Astrocyte (in vitro differentiated cells and primary cell): Measurements from ENCODE around the gene KCNH3. TPM values are rescaled to one million over a fixed set of nuclear protein-coding genes. Genes with fewer than 3 reads are reported as not detected.
A peak's percentile ranks its signal among the peaks of the same experiment; 100 is the strongest.

Experiments used
- DNase-seq: peaks from one replicate; pipeline ENCODE4 v3.0.0-alpha.2; 2010; ENCODE audit warnings: low read depth
- FAIRE-seq: peaks from 2 replicates; lab custom pipeline; 2011; peaks lifted over from hg19 to GRCh38; lab: Jason Lieb, UNC
- H2AFZ ChIP-seq: 2 replicates; pipeline ENCODE4 v1.6.0; 2012; ENCODE audit warnings: low read depth, low read length, inconsistent platforms
- H3K27ac ChIP-seq: 2 replicates; pipeline ENCODE4 v1.5.1; 2011; ENCODE audit warnings: low read depth, low read length, inconsistent platforms
- H3K27me3 ChIP-seq: 2 replicates; pipeline ENCODE4 v1.6.0; 2011; ENCODE audit warnings: low read length, inconsistent platforms; ENCODE audit not compliant: insufficient read depth
- H3K36me3 ChIP-seq: 2 replicates; pipeline ENCODE4 v1.5.1; 2011; ENCODE audit warnings: low read length, inconsistent platforms; ENCODE audit not compliant: insufficient read depth
- H3K4me1 ChIP-seq: 2 replicates; pipeline ENCODE4 v1.5.1; 2011; ENCODE audit warnings: low read length, inconsistent platforms; ENCODE audit not compliant: insufficient read depth
- H3K4me2 ChIP-seq: 2 replicates; pipeline ENCODE4 v1.6.0; 2012; ENCODE audit warnings: low read length, inconsistent platforms
- H3K4me3 ChIP-seq: 2 replicates; pipeline ENCODE4 v1.5.1; 2011; ENCODE audit warnings: low read depth, mild to moderate bottlenecking, low read length, inconsistent platforms; ENCODE audit not compliant: insufficient read depth
- H3K79me2 ChIP-seq: 2 replicates; pipeline ENCODE4 v1.6.0; 2012; ENCODE audit warnings: mild to moderate bottlenecking, low read length, inconsistent platforms; ENCODE audit not compliant: insufficient read depth
- H3K9ac ChIP-seq: 2 replicates; pipeline ENCODE4 v1.6.0; 2012; ENCODE audit warnings: mild to moderate bottlenecking, low read length, inconsistent platforms
- H3K9me3 ChIP-seq: 2 replicates; pipeline ENCODE4 v1.5.1; 2012; ENCODE audit warnings: low read depth, mild to moderate bottlenecking, low read length, inconsistent platforms; ENCODE audit not compliant: insufficient read depth
- H4K20me1 ChIP-seq: 2 replicates; pipeline ENCODE4 v1.6.0; 2012; ENCODE audit warnings: low read length, inconsistent platforms; ENCODE audit not compliant: insufficient read depth
- H3K27ac Mint-ChIP-seq: one replicate; pipeline ENCODE4 v1.8.0; 2021; ENCODE audit warnings: mild to moderate bottlenecking, mixed read lengths; ENCODE audit not compliant: unreplicated experiment
- H3K27me3 Mint-ChIP-seq: one replicate; pipeline ENCODE4 v1.8.0; 2021; ENCODE audit warnings: low read depth, mixed read lengths; ENCODE audit not compliant: unreplicated experiment
- H3K36me3 Mint-ChIP-seq: one replicate; pipeline ENCODE4 v1.8.0; 2021; ENCODE audit warnings: low read depth, mixed read lengths; ENCODE audit not compliant: unreplicated experiment
- H3K4me1 Mint-ChIP-seq: one replicate; pipeline ENCODE4 v1.8.0; 2021; ENCODE audit warnings: low read depth, mixed read lengths; ENCODE audit not compliant: unreplicated experiment
- H3K4me3 Mint-ChIP-seq: one replicate; pipeline ENCODE4 v1.8.0; 2021; ENCODE audit warnings: mild to moderate bottlenecking, moderate library complexity, mixed read lengths; ENCODE audit not compliant: unreplicated experiment
- H3K9me3 Mint-ChIP-seq: one replicate; pipeline ENCODE4 v1.8.0; 2021; ENCODE audit warnings: mild to moderate bottlenecking, mixed read lengths; ENCODE audit not compliant: unreplicated experiment
- CTCF ChIP-seq: IDR thresholded peaks from 2 replicates; pipeline ENCODE4 v1.5.1; 2011; ENCODE audit warnings: low read depth, mild to moderate bottlenecking, inconsistent platforms, low read length, moderate library complexity; ENCODE audit not compliant: insufficient read depth
- EZH2 ChIP-seq: IDR thresholded peaks from 2 replicates; pipeline ENCODE4 v1.6.1; 2012; ENCODE audit warnings: mild to moderate bottlenecking, low read length, inconsistent platforms; ENCODE audit not compliant: insufficient read depth
- total RNA-seq: library from RNA; stranded (reverse); gene quantifications from 2 replicates; pipeline ENCODE4 v1.2.1, GENCODE V29; 2021

KCNH3 gene
- total RNA-seq, 1 donor from 2014 or later = not detected

GRCh38 chr12:49588721-49589516, 50.1 kb downstream of the KCNH3 start:
- DNase-seq (no peak), FAIRE-seq (no peak)
- Histone ChIP-seq H3K4me2 (no peak overlapping the region), H3K9ac (no peak overlapping the region), H3K4me3 (no peak overlapping the region), H3K9me3 (no peaks in the 10 kb centered on the region), H3K4me1 (no peaks in the 10 kb centered on the region), H4K20me1 (peaks cover 4% of the 10 kb centered on the region), H3K27ac (no peak overlapping the region), H2AFZ (no peak overlapping the region), H3K36me3 (peaks cover 1% of the 10 kb centered on the region), H3K27me3 (no peaks in the 10 kb centered on the region), H3K79me2 (no peaks in the 10 kb centered on the region)
- no peaks in the 10 kb centered on the region for H3K27me3 Mint-ChIP-seq
- TF ChIP-seq EZH2 (no peak), CTCF (no peak)
- H3K36me3 Mint-ChIP-seq = peaks cover 24% of the 10 kb centered on the region
- peaks cover 4% of the 10 kb centered on the region for H3K9me3 Mint-ChIP-seq
- no peak overlapping the region for H3K27ac Mint-ChIP-seq
- H3K4me1 Mint-ChIP-seq = peaks cover 5% of the 10 kb centered on the region
- H3K4me3 Mint-ChIP-seq = no peak overlapping the region

- no peak overlapping the region for H3K27ac ChIP-seq
- H2AFZ ChIP-seq = no peak overlapping the region
- no peaks in the 10 kb centered on the region for H3K4me1 ChIP-seq
- no peak for DNase-seq
- no peak overlapping the region for H3K4me3 ChIP-seq
- peaks cover 23% of the 10 kb centered on the region for H3K36me3 Mint-ChIP-seq
- H4K20me1 ChIP-seq = no peaks in the 10 kb centered on the region
- H3K4me2 ChIP-seq = no peak overlapping the region
- no peaks in the 10 kb centered on the region for H3K79me2 ChIP-seq
- no peaks in the 10 kb centered on the region for H3K4me1 Mint-ChIP-seq
- no peak for FAIRE-seq
- H3K9me3 Mint-ChIP-seq = peaks cover 4% of the 10 kb centered on the region
- H3K9me3 ChIP-seq = no peaks in the 10 kb centered on the region
- no peak for TF ChIP-seq EZH2
- TF ChIP-seq CTCF = no peak
- H3K36me3 ChIP-seq = no peaks in the 10 kb centered on the region
- H3K4me3 Mint-ChIP-seq = peak overlapping the region; percentile 40
- H3K27me3 ChIP-seq = no peaks in the 10 kb centered on the region
- peaks cover 4% of the 10 kb centered on the region for H3K27me3 Mint-ChIP-seq
- no peak overlapping the region for H3K9ac ChIP-seq
- H3K27ac Mint-ChIP-seq = no peak overlapping the region
Measured at GRCh38 chr12:49598527-49598926, 59.7 kb downstream of the KCNH3 start.

GRCh38 chr12:49599961-49600360, 61.1 kb downstream of the KCNH3 start:
- peaks cover 4% of the 10 kb centered on the region for H3K9me3 Mint-ChIP-seq
- Histone ChIP-seq H3K9me3 (no peaks in the 10 kb centered on the region), H3K4me1 (no peaks in the 10 kb centered on the region), H2AFZ (no peak overlapping the region), H3K4me3 (no peak overlapping the region), H3K9ac (no peak overlapping the region), H3K27me3 (no peaks in the 10 kb centered on the region), H4K20me1 (no peaks in the 10 kb centered on the region), H3K36me3 (no peaks in the 10 kb centered on the region), H3K79me2 (no peaks in the 10 kb centered on the region), H3K27ac (no peak overlapping the region), H3K4me2 (no peak overlapping the region)
- no peak overlapping the region for H3K4me3 Mint-ChIP-seq
- DNase-seq (no peak), FAIRE-seq (no peak)
- H3K27ac Mint-ChIP-seq = no peak overlapping the region
- H3K27me3 Mint-ChIP-seq = peaks cover 10% of the 10 kb centered on the region
- H3K36me3 Mint-ChIP-seq = peaks cover 21% of the 10 kb centered on the region
- no peaks in the 10 kb centered on the region for H3K4me1 Mint-ChIP-seq
- TF ChIP-seq CTCF (no peak), EZH2 (no peak)
